Muscle layer of duodenum (tissue), 2 donors: Measurements from ENCODE around the gene KNOP1.
A peak's percentile ranks its signal among the peaks of the same experiment; 100 is the strongest.
"Not testable (repeated sequence)": the region's sequence is repeated elsewhere in the genome, so short reads cannot be mapped to it uniquely, and the experiment has no call there.

Source experiments
- H3K27ac ChIP-seq: one replicate; pipeline ENCODE4 v1.7.0; 2013; ENCODE audit warnings: mild to moderate bottlenecking, low read length
- H3K27me3 ChIP-seq: one replicate; pipeline ENCODE4 v1.7.0; 2013; ENCODE audit warnings: low read depth, mild to moderate bottlenecking, control low read depth, low read length
- H3K36me3 ChIP-seq, 2 donors: one replicate each; pipeline ENCODE4 v1.7.0; 2013; ENCODE audit warnings: low read length in 2 of 2, control low read depth in 1 of 2, mild to moderate bottlenecking in 1 of 2; ENCODE audit not compliant: insufficient read depth in 2 of 2, control insufficient read depth in 1 of 2
- H3K4me1 ChIP-seq, 2 donors: one replicate each; pipeline ENCODE4 v1.7.0; 2013; ENCODE audit warnings: low read length in 2 of 2, mild to moderate bottlenecking in 2 of 2, control low read depth in 1 of 2, moderate library complexity in 1 of 2; ENCODE audit not compliant: insufficient read depth in 2 of 2, control insufficient read depth in 1 of 2
- H3K4me3 ChIP-seq, 2 donors: one replicate each; pipeline ENCODE4 v1.7.0; 2013; ENCODE audit warnings: low read length in 2 of 2, low read depth in 1 of 2, mild to moderate bottlenecking in 1 of 2
- H3K9me3 ChIP-seq, 2 donors: one replicate each; pipeline ENCODE4 v1.7.0; 2013; ENCODE audit warnings: low read length in 2 of 2, control low read depth in 1 of 2, mild to moderate bottlenecking in 1 of 2; ENCODE audit not compliant: control insufficient read depth in 1 of 2
- donor health status: healthy.

KNOP1 gene

GRCh38 chr16:19691161-19691711 lies 26.8 kb downstream of the KNOP1 start:
- H3K27ac ChIP-seq: no peak overlapping the region
- H3K4me1 ChIP-seq: peaks cover 0 to 3% of the 10 kb centered on the region in 2 donors
- H3K9me3 ChIP-seq: no peaks in the 10 kb centered on the region
- peaks cover 14 to 38% of the 10 kb centered on the region in 2 donors for H3K36me3 ChIP-seq
- H3K4me3 ChIP-seq: no peak overlapping the region
- H3K27me3 ChIP-seq: no peaks in the 10 kb centered on the region

GRCh38 chr16:19690196-19690595 lies 27.8 kb downstream of the KNOP1 start:
- no peaks in the 10 kb centered on the region for H3K27me3 ChIP-seq
- no peak overlapping the region for H3K4me3 ChIP-seq
- peak overlapping the region; percentile 14 for H3K27ac ChIP-seq
- peaks cover 20 to 49% of the 10 kb centered on the region in 2 donors for H3K36me3 ChIP-seq
- no peaks in the 10 kb centered on the region for H3K9me3 ChIP-seq
- H3K4me1 ChIP-seq: no peaks in the 10 kb centered on the region

GRCh38 chr16:19689342-19689741 lies 28.7 kb downstream of the KNOP1 start:
- H3K36me3 ChIP-seq: peaks cover 25 to 57% of the 10 kb centered on the region in 2 donors
- H3K27me3 ChIP-seq: no peaks in the 10 kb centered on the region
- no peak overlapping the region for H3K27ac ChIP-seq
- H3K9me3 ChIP-seq: no peaks in the 10 kb centered on the region
- no peaks in the 10 kb centered on the region for H3K4me1 ChIP-seq
- H3K4me3 ChIP-seq: no peak overlapping the region

- no peaks in the 10 kb centered on the region for H3K9me3 ChIP-seq
- no peaks in the 10 kb centered on the region for H3K27me3 ChIP-seq
- H3K36me3 ChIP-seq: peaks cover 34 to 65% of the 10 kb centered on the region in 2 donors
- H3K27ac ChIP-seq: no peak overlapping the region
- no peak overlapping the region for H3K4me3 ChIP-seq
- H3K4me1 ChIP-seq: no peaks in the 10 kb centered on the region
Measured at GRCh38 chr16:19688396-19689024, 29.5 kb downstream of the KNOP1 start.

GRCh38 chr16:19687279-19687678 lies 30.7 kb downstream of the KNOP1 start:
- H3K9me3 ChIP-seq: no peaks in the 10 kb centered on the region
- H3K27ac ChIP-seq: no peak overlapping the region
- H3K36me3 ChIP-seq: peaks cover 37 to 68% of the 10 kb centered on the region in 2 donors
- no peak overlapping the region for H3K4me3 ChIP-seq
- H3K4me1 ChIP-seq: no peaks in the 10 kb centered on the region
- H3K27me3 ChIP-seq: no peaks in the 10 kb centered on the region

GRCh38 chr16:19685176-19685575 lies 32.9 kb downstream of the KNOP1 start:
- Histone ChIP-seq H3K27ac (no peak overlapping the region), H3K4me3 (no peak overlapping the region), H3K9me3 (no peaks in the 10 kb centered on the region), H3K27me3 (no peaks in the 10 kb centered on the region), H3K36me3 (peaks cover 34 to 61% of the 10 kb centered on the region in 2 donors), H3K4me1 (no peaks in the 10 kb centered on the region)

- Histone ChIP-seq H3K27me3 (no peaks in the 10 kb centered on the region), H3K4me3 (no peak overlapping the region), H3K4me1 (no peaks in the 10 kb centered on the region), H3K27ac (no peak overlapping the region), H3K9me3 (no peaks in the 10 kb centered on the region), H3K36me3 (peaks cover 34 to 58% of the 10 kb centered on the region in 2 donors)
Measured at GRCh38 chr16:19683453-19684236, 34.4 kb downstream of the KNOP1 start.

- peaks cover 36 to 52% of the 10 kb centered on the region in 2 donors for H3K36me3 ChIP-seq
- no peaks in the 10 kb centered on the region for H3K9me3 ChIP-seq
- no peaks in the 10 kb centered on the region for H3K4me1 ChIP-seq
- H3K27ac ChIP-seq: no peak overlapping the region
- H3K4me3 ChIP-seq: no peak overlapping the region
- no peaks in the 10 kb centered on the region for H3K27me3 ChIP-seq
Measured at GRCh38 chr16:19681637-19682036, 36.4 kb downstream of the KNOP1 start.

- peaks cover 36 to 46% of the 10 kb centered on the region in 2 donors for H3K36me3 ChIP-seq
- no peaks in the 10 kb centered on the region for H3K9me3 ChIP-seq
- H3K27ac ChIP-seq: no peak overlapping the region
- no peak overlapping the region for H3K4me3 ChIP-seq
- H3K4me1 ChIP-seq: no peaks in the 10 kb centered on the region
- no peaks in the 10 kb centered on the region for H3K27me3 ChIP-seq
Measured at GRCh38 chr16:19680881-19681340, 37.1 kb downstream of the KNOP1 start.

GRCh38 chr16:19679281-19679680 lies 38.7 kb downstream of the KNOP1 start:
- not testable (repeated sequence) for H3K4me1 ChIP-seq, H3K27me3 ChIP-seq, H3K27ac ChIP-seq, H3K4me3 ChIP-seq, H3K9me3 ChIP-seq
- H3K36me3 ChIP-seq: peaks cover 24 to 34% of the 10 kb centered on the region in 2 donors

GRCh38 chr16:19678804-19679203 lies 39.2 kb downstream of the KNOP1 start:
- no peak overlapping the region for H3K4me3 ChIP-seq
- H3K4me1 ChIP-seq: no peaks in the 10 kb centered on the region
- no peaks in the 10 kb centered on the region for H3K27me3 ChIP-seq
- no peaks in the 10 kb centered on the region for H3K9me3 ChIP-seq
- H3K27ac ChIP-seq: no peak overlapping the region
- H3K36me3 ChIP-seq: peaks cover 19 to 31% of the 10 kb centered on the region in 2 donors
